ENCODE measurements around the gene POU2F2.

Gene POU2F2

GRCh38 chr19:42125536-42125935 is 6.7 kb downstream of the POU2F2 start:
- TF ChIP-seq FOXP2 (optimal IDR thresholded peaks at IDR 0.05; ENCODE audit: control extremely low read depth, extremely low read length, insufficient read depth) (no peak), POLR2AphosphoS5 (IDR thresholded peaks at IDR 0.05; ENCODE audit: borderline replicate concordance, low read depth, low read length) (no peak), EZH2 (IDR thresholded peaks at IDR 0.05) (no peak)
- no peak overlapping the region for H3K27ac ChIP-seq
- H3K9me3 ChIP-seq (ENCODE audit: low read depth, low read length) = no peaks in the 10 kb centered on the region
- DNase-seq (ENCODE audit: low read depth, low spot score) = no peak
- H3K36me3 ChIP-seq (ENCODE audit: insufficient read depth, low read length) = no peaks in the 10 kb centered on the region
- H3K4me3 ChIP-seq = no peak overlapping the region
- no peak overlapping the region for H3K9ac ChIP-seq (ENCODE audit: insufficient read length)

- H3K36me3 ChIP-seq (ENCODE audit: insufficient read depth, low read length) = no peaks in the 10 kb centered on the region
- no peak for TF ChIP-seq FOXP2 (optimal IDR thresholded peaks at IDR 0.05; ENCODE audit: control extremely low read depth, extremely low read length, insufficient read depth)
- no peak for TF ChIP-seq EZH2 (IDR thresholded peaks at IDR 0.05)
- no peak for TF ChIP-seq POLR2AphosphoS5 (IDR thresholded peaks at IDR 0.05; ENCODE audit: borderline replicate concordance, low read depth, low read length)
- H3K27ac ChIP-seq = no peak overlapping the region
- H3K4me3 ChIP-seq = no peak overlapping the region
- H3K9ac ChIP-seq (ENCODE audit: insufficient read length) = no peak overlapping the region
- H3K9me3 ChIP-seq (ENCODE audit: low read depth, low read length) = no peaks in the 10 kb centered on the region
- DNase-seq (ENCODE audit: low read depth, low spot score) = no peak
Observed at GRCh38 chr19:42124386-42124901, 7.8 kb downstream of the POU2F2 start.

GRCh38 chr19:42123765-42124164 is 8.5 kb downstream of the POU2F2 start:
- Histone ChIP-seq H3K4me3 (no peak overlapping the region), H3K9me3 (ENCODE audit: low read depth, low read length) (no peaks in the 10 kb centered on the region), H3K36me3 (ENCODE audit: insufficient read depth, low read length) (no peaks in the 10 kb centered on the region), H3K9ac (ENCODE audit: insufficient read length) (no peak overlapping the region), H3K27ac (no peak overlapping the region)
- no peak for TF ChIP-seq POLR2AphosphoS5 (IDR thresholded peaks at IDR 0.05; ENCODE audit: borderline replicate concordance, low read depth, low read length)
- no peak for DNase-seq (ENCODE audit: low read depth, low spot score)

GRCh38 chr19:42122691-42123607 is 9.3 kb downstream of the POU2F2 start:
- no peak for DNase-seq (ENCODE audit: low read depth, low spot score)
- Histone ChIP-seq H3K4me3 (no peak overlapping the region), H3K9ac (ENCODE audit: insufficient read length) (no peak overlapping the region), H3K9me3 (ENCODE audit: low read depth, low read length) (no peaks in the 10 kb centered on the region), H3K36me3 (ENCODE audit: insufficient read depth, low read length) (no peaks in the 10 kb centered on the region), H3K27ac (no peak overlapping the region)
- TF ChIP-seq EZH2 (IDR thresholded peaks at IDR 0.05) (no peak), POLR2AphosphoS5 (IDR thresholded peaks at IDR 0.05; ENCODE audit: borderline replicate concordance, low read depth, low read length) (no peak), FOXP2 (optimal IDR thresholded peaks at IDR 0.05; ENCODE audit: control extremely low read depth, extremely low read length, insufficient read depth) (no peak)

- no peak overlapping the region for H3K9ac ChIP-seq (ENCODE audit: insufficient read length)
- TF ChIP-seq POLR2AphosphoS5 (IDR thresholded peaks at IDR 0.05; ENCODE audit: borderline replicate concordance, low read depth, low read length) (no peak), FOXP2 (optimal IDR thresholded peaks at IDR 0.05; ENCODE audit: control extremely low read depth, extremely low read length, insufficient read depth) (no peak), EZH2 (IDR thresholded peaks at IDR 0.05) (no peak)
- no peak overlapping the region for H3K4me3 ChIP-seq
- no peaks in the 10 kb centered on the region for H3K36me3 ChIP-seq (ENCODE audit: insufficient read depth, low read length)
- no peak for DNase-seq (ENCODE audit: low read depth, low spot score)
- no peak overlapping the region for H3K27ac ChIP-seq
- H3K9me3 ChIP-seq (ENCODE audit: low read depth, low read length) = no peaks in the 10 kb centered on the region
Observed at GRCh38 chr19:42121656-42122069, 10.6 kb downstream of the POU2F2 start.

- H3K9ac ChIP-seq (ENCODE audit: insufficient read length) = no peak overlapping the region
- H3K4me3 ChIP-seq = no peak overlapping the region
- TF ChIP-seq EZH2 (IDR thresholded peaks at IDR 0.05) = no peak
- TF ChIP-seq FOXP2 (optimal IDR thresholded peaks at IDR 0.05; ENCODE audit: control extremely low read depth, extremely low read length, insufficient read depth) = no peak
- TF ChIP-seq POLR2AphosphoS5 (IDR thresholded peaks at IDR 0.05; ENCODE audit: borderline replicate concordance, low read depth, low read length) = no peak
- no peak for DNase-seq (ENCODE audit: low read depth, low spot score)
- no peaks in the 10 kb centered on the region for H3K9me3 ChIP-seq (ENCODE audit: low read depth, low read length)
- H3K27ac ChIP-seq = no peak overlapping the region
- no peaks in the 10 kb centered on the region for H3K36me3 ChIP-seq (ENCODE audit: insufficient read depth, low read length)
Observed at GRCh38 chr19:42121036-42121621, 11.1 kb downstream of the POU2F2 start.

- H3K27ac ChIP-seq = no peak overlapping the region
- no peak for DNase-seq (ENCODE audit: low read depth, low spot score)
- no peak overlapping the region for H3K4me3 ChIP-seq
- H3K36me3 ChIP-seq (ENCODE audit: insufficient read depth, low read length) = no peaks in the 10 kb centered on the region
- TF ChIP-seq FOXP2 (optimal IDR thresholded peaks at IDR 0.05; ENCODE audit: control extremely low read depth, extremely low read length, insufficient read depth) = no peak
- no peak for TF ChIP-seq EZH2 (IDR thresholded peaks at IDR 0.05)
- TF ChIP-seq POLR2AphosphoS5 (IDR thresholded peaks at IDR 0.05; ENCODE audit: borderline replicate concordance, low read depth, low read length) = no peak
- H3K9me3 ChIP-seq (ENCODE audit: low read depth, low read length) = no peaks in the 10 kb centered on the region
- H3K9ac ChIP-seq (ENCODE audit: insufficient read length) = no peak overlapping the region
Observed at GRCh38 chr19:42120276-42120980, 11.8 kb downstream of the POU2F2 start.

- Histone ChIP-seq H3K36me3 (ENCODE audit: insufficient read depth, low read length) (no peaks in the 10 kb centered on the region), H3K4me3 (no peak overlapping the region), H3K9me3 (ENCODE audit: low read depth, low read length) (no peaks in the 10 kb centered on the region), H3K27ac (no peak overlapping the region), H3K9ac (ENCODE audit: insufficient read length) (no peak overlapping the region)
- DNase-seq (ENCODE audit: low read depth, low spot score) = no peak
- TF ChIP-seq POLR2AphosphoS5 (IDR thresholded peaks at IDR 0.05; ENCODE audit: borderline replicate concordance, low read depth, low read length) (no peak), FOXP2 (optimal IDR thresholded peaks at IDR 0.05; ENCODE audit: control extremely low read depth, extremely low read length, insufficient read depth) (no peak), EZH2 (IDR thresholded peaks at IDR 0.05) (no peak)
Observed at GRCh38 chr19:42117076-42117475, 15.2 kb downstream of the POU2F2 start.
